HG03565 (cell line): Measurements from ENCODE around the gene CTRB1.
"Not testable (repeated sequence)": the region's sequence is repeated elsewhere in the genome, so short reads cannot be mapped to it uniquely, and the experiment has no call there.

ENCODE experiments used
- ATAC-seq: cut with Tn5 transposase; IDR thresholded peaks from one replicate; pipeline ENCODE4 v1.9.1; 2021; ENCODE audit warnings: mild to moderate bottlenecking, moderate library complexity; ENCODE audit not compliant: unreplicated experiment

The CTRB1 gene

DNA sequence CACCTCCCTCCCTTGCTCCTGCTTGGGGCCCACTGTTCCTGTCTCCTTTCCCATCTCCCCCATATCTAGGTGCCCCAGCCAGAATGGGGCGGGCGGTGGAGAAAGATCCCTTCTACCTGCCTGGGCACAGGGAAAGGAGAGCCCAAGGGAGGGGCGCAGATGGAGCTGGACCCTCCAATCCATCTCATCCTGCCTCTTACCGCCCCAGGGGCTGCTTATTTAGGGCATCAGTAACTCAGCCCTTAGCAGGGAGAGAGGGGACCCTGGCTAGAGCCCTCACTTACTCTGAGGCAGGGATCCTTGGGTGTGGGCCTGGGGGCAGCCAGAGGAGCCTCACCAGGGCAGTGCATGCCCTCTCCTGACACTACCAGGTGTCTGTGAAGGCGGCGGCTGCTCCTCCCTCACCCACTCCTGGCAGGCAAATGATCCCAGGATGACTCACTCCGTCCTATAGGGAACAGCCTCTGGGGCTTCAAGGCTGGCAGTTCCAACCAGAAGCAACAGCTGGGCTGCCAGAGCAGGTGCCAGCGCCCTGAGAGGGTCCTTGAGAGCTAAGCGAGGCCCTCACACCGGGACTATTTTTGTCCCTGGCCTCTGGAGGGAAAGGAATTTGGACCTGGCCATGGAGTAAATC is 49.0 kb downstream of the CTRB1 start:
- ATAC-seq: no peak

DNA sequence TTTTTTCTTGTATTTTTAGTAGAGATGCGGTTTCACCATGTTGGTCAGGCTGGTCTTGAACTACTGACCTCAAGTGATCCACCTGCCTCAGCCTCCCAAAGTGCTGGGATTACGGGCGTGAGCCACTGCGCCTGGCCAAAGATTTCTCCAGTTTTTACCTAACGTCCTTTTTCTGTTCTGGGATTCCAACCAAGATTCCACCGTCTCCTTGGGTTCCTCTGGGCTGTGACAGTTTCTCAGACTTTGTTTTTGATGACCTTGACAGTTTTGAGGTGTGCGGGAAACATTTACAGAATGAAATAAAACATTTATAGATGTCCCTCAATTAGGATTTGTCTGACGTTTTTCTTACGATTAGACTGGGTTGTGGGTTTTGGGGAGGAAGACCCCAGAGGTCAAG is 50.6 kb downstream of the CTRB1 start:
- ATAC-seq: not testable (repeated sequence)

DNA sequence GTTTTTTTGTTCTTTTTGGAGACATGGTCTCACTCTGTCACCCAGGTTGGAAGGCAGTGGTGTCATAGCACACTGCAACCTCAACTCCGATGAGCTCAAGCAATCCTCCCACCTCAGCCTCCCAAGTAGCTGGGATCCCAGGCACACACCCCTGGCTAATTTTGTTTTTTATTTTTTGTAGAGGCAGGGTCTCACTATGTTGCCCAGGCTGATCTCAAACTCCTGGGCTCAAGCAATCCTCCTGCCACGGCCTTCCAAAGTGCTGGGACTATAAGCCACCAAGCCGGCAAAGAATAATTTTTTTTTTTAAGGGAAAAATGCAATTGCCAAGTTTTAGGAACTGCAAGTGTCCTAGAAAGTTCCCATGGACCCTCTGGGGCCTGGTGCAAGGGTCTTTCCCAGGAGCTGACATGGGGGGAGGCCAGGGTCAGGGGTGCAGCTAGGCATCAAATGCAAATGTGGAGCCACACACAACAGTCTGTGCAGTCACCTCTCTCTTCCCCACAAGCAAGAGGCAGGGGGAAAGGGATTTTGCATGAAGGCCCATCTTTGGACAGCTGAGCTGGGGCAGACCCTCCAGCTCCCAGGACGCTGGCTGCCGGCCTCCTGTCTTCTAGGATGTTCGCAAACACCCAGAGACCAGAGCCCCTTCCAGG is 52.8 kb downstream of the CTRB1 start:
- no peak for ATAC-seq

DNA sequence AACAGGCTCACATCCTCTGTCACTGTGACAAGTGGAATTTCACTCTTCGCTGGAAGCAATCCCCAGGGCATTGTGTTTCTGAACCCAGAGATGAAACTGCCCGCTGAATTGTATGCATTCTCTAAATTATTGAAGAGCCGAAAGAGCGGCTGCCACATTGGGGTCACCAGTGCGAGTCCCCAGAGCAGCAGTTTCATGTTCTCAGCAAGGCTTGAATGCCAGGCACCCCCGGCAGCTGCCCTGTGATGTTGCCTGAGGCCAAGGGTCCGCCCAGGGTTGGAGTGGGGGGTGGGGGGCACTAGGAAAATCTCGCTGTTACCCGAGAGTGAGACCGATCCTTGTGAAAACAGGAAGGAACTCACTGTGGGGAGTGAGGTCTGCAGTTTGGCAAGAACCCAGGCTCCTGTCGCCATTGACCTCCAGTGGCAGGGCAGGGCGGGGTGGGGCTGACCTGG is 53.3 kb downstream of the CTRB1 start:
- no peak for ATAC-seq

DNA sequence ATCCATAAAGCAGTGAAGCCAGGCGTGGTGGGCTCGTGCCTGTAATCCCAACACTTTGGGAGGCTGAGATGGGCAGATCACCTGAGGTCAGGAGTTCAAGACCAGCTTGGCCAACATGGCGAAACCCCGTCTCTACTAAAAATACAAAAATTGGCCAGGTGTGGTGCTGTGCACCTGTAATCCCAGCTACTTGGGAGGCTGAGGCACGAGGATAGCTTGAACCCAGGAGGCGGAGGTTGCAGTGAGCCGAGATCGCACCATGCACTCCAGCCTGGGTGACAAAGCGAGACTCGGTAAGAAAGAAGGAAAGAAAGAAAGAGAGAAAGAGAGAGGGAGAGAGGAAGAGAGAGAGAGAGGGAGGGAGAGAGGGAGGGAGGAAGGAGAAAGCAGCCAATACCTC is 53.8 kb downstream of the CTRB1 start:
- not testable (repeated sequence) for ATAC-seq

DNA sequence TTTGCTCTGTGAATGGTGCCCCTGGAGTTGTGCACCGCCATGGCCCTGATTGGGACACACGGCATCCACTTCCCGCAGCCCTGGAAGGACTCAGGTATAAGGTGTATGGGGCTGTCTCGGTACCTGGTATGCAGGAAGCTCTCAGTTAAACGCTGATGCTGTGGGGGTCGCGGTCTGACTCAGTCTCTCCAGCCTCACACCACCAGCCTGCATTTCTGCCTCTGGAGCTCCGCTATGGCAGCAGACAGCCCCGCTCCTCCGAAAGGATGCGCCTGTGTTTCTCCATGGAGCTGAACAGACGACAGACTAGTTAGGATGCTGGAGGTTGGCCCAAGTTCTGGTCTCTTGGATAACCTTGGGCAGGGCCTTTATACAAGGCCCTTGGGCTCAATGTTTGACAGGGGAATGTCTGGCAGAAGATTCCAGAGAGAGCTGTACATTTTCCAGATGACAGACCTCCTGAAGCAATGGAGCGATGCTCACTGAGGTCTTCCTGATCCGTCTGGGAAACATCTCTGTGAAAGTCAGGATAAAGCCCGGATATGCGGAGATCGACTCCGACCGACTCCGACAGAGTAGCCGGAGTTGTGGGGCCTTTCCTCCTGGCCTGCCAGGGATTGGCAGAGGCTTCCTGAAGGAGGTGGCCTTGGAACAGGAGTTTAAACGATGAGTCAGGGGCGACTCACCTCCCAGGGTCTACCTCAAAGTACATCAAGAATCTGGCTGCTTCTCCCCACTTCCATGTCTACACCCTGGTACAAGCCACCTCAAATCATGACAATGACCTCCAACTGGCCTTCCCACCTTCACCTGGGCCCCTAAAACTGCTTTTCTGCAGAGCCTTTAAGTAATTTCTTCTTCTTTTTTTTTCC is 54.5 kb downstream of the CTRB1 start:
- no peak for ATAC-seq
